ENCODE data around the gene MACROD2.

- TF ChIP-seq CTCF (IDR thresholded peaks at IDR 0.05) (no peak), ZFX (IDR thresholded peaks at IDR 0.05; ENCODE audit: borderline replicate concordance) (no peak)
Measured at GRCh38 chr20:14721926-14722452, 726.7 kb downstream of the MACROD2 start.
